Vagina (tissue), 2 donors: ENCODE results near the gene TPD52L1.

Source experiments
- POLR2A ChIP-seq, 2 donors: fragments of 450-650 bp; IDR thresholded peaks; one replicate each; pipeline ENCODE4 v1.6.1; 2017; ENCODE audit warnings: antibody characterized with exemption in 2 of 2, mild to moderate bottlenecking in 2 of 2, moderate library complexity in 2 of 2
- TF ChIP-seq, protein P1 (sequence below), 3 experiments: fragments of 450-650 bp in 2 of 3; fragments of 200-600 bp in 1 of 3; sonication (generic) in 1 of 3; IDR thresholded peaks; one replicate each; pipeline ENCODE4 v1.5.1; 2017 to 2019; ENCODE audit warnings: antibody characterized with exemption in 3 of 3, mild to moderate bottlenecking in 2 of 3, moderate library complexity in 2 of 3

DNA sequence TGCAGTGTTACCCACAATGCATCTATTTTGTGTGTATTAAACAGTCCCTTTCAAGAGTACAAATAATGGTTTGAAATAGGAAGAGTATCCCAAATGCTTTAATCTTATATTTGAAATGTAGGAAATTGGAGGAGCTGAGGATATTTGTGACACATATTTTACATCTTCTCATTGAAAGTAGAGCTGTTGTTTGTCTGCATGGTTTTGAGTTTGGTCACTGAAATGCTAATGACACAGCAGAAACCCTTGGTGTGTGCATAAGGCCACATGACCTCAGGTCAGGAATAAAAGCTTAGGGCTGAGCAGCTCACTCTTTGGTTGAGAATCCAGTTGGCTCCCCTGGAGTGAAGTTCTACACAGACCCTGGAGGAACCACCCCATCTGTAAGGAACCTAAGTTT lies 49.8 kb downstream of the TPD52L1 start:
- no peak for TF ChIP-seq POLR2A (IDR thresholded peaks at IDR 0.05)
- TF ChIP-seq, protein P1, sequence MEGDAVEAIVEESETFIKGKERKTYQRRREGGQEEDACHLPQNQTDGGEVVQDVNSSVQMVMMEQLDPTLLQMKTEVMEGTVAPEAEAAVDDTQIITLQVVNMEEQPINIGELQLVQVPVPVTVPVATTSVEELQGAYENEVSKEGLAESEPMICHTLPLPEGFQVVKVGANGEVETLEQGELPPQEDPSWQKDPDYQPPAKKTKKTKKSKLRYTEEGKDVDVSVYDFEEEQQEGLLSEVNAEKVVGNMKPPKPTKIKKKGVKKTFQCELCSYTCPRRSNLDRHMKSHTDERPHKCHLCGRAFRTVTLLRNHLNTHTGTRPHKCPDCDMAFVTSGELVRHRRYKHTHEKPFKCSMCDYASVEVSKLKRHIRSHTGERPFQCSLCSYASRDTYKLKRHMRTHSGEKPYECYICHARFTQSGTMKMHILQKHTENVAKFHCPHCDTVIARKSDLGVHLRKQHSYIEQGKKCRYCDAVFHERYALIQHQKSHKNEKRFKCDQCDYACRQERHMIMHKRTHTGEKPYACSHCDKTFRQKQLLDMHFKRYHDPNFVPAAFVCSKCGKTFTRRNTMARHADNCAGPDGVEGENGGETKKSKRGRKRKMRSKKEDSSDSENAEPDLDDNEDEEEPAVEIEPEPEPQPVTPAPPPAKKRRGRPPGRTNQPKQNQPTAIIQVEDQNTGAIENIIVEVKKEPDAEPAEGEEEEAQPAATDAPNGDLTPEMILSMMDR (IDR thresholded peaks at IDR 0.05), result no peak
